Mesendoderm (in vitro differentiated cells): ENCODE data around the gene ATG14.

Source experiments
- DNase-seq: peaks from one replicate; pipeline ENCODE4 v3.0.0; 2013
- H2AK5ac ChIP-seq: 2 replicates; pipeline ENCODE4 v1.6.1; 2013; ENCODE audit warnings: low read length, inconsistent platforms
- H2BK120ac ChIP-seq: 2 replicates; pipeline ENCODE4 v1.6.1; 2013; ENCODE audit warnings: low read depth, mild to moderate bottlenecking, low read length, moderate library complexity, mixed read lengths
- H2BK15ac ChIP-seq: replicated peaks from 2 replicates; pipeline ENCODE4 v1.6.1; 2013; ENCODE audit warnings: low read depth, mild to moderate bottlenecking, moderate library complexity
- H2BK5ac ChIP-seq: 2 replicates; pipeline ENCODE4 v1.6.1; 2013; ENCODE audit warnings: low read length, inconsistent platforms
- H3K18ac ChIP-seq: 2 replicates; pipeline ENCODE4 v1.6.1; 2013; ENCODE audit warnings: mild to moderate bottlenecking, low read length, mixed read lengths
- H3K23ac ChIP-seq: one replicate; pipeline ENCODE4 v1.6.1; 2013; ENCODE audit warnings: low read length
- H3K27ac ChIP-seq: 2 replicates; pipeline ENCODE4 v1.5.1; 2013; ENCODE audit warnings: low read depth, mild to moderate bottlenecking, inconsistent platforms, low read length, moderate library complexity
- H3K27me3 ChIP-seq: 2 replicates; pipeline ENCODE4 v1.6.1; 2013; ENCODE audit warnings: low read length, control low read depth, mild to moderate bottlenecking, inconsistent platforms; ENCODE audit not compliant: insufficient read depth, poor library complexity
- H3K36me3 ChIP-seq: 2 replicates; pipeline ENCODE4 v1.6.1; 2013; ENCODE audit warnings: low read length, inconsistent platforms; ENCODE audit not compliant: control insufficient read depth, insufficient read depth
- H3K4ac ChIP-seq: one replicate; pipeline ENCODE4 v1.6.1; 2013; ENCODE audit warnings: low read depth, mild to moderate bottlenecking, low read length, moderate library complexity
- H3K4me1 ChIP-seq: 2 replicates; pipeline ENCODE4 v1.6.1; 2013; ENCODE audit warnings: low read depth, low read length, inconsistent platforms; ENCODE audit not compliant: control insufficient read depth
- H3K4me2 ChIP-seq: 2 replicates; pipeline ENCODE4 v1.6.1; 2013; ENCODE audit warnings: low read length
- H3K4me3 ChIP-seq: 2 replicates; pipeline ENCODE4 v1.5.1; 2013; ENCODE audit warnings: mild to moderate bottlenecking, low read length
- H3K56ac ChIP-seq: one replicate; pipeline ENCODE4 v1.6.1; 2013; ENCODE audit warnings: low read length
- H3K79me1 ChIP-seq: 2 replicates; pipeline ENCODE4 v1.6.1; 2013; ENCODE audit warnings: low read length, inconsistent platforms
- H3K79me2 ChIP-seq: 2 replicates; pipeline ENCODE4 v1.6.1; 2013; ENCODE audit warnings: mild to moderate bottlenecking, low read length; ENCODE audit not compliant: control insufficient read depth, insufficient read depth
- H3K9ac ChIP-seq: 2 replicates; pipeline ENCODE4 v1.6.1; 2013; ENCODE audit warnings: low read length, inconsistent platforms
- H4K5ac ChIP-seq: one replicate; pipeline ENCODE4 v1.6.1; 2013; ENCODE audit warnings: low read length
- H4K8ac ChIP-seq: one replicate; pipeline ENCODE4 v1.6.1; 2013; ENCODE audit warnings: low read depth, mild to moderate bottlenecking, control low read depth, low read length, moderate library complexity
- WGBS: extraction: QIAGEN DNeasy Blood & Tissue Kit; methylation state at CpG from one replicate; pipeline ENCODE4 v1.1.7; 2013; ENCODE audit warnings: low lambda C conversion rate, missing lambda C conversion rate; ENCODE audit not compliant: insufficient coverage; ENCODE audit errors: extremely low coverage; 5-methylcytosine and 5-hydroxymethylcytosine counted together

ATG14 gene

GRCh38 chr14:55438066-55438683, 26.5 kb upstream of the ATG14 start:
- Histone ChIP-seq H3K4me3 (no peak overlapping the region), H2BK5ac (no peak overlapping the region), H3K4me2 (no peak overlapping the region), H3K79me1 (no peaks in the 10 kb centered on the region), H3K27ac (no peak overlapping the region), H3K36me3 (no peaks in the 10 kb centered on the region), H3K4me1 (peaks cover 1% of the 10 kb centered on the region), H3K56ac (no peak overlapping the region), H4K8ac (no peak overlapping the region), H2BK15ac (no peak overlapping the region), H3K27me3 (no peaks in the 10 kb centered on the region), H3K18ac (no peak overlapping the region), H4K5ac (no peak overlapping the region), H3K4ac (no peak overlapping the region), H2AK5ac (no peak overlapping the region), H3K23ac (no peak overlapping the region), H2BK120ac (no peak overlapping the region), H3K9ac (no peak overlapping the region), H3K79me2 (no peaks in the 10 kb centered on the region)
- peak; percentile 52 for DNase-seq
- no CpG with 5 or more reads among the region's 10 CpGs for WGBS

- Histone ChIP-seq H3K23ac (no peak overlapping the region), H4K5ac (no peak overlapping the region), H3K9ac (no peak overlapping the region), H3K79me1 (no peaks in the 10 kb centered on the region), H3K79me2 (no peaks in the 10 kb centered on the region), H3K4me2 (no peak overlapping the region), H4K8ac (no peak overlapping the region), H2BK5ac (no peak overlapping the region), H3K4me1 (peaks cover 1% of the 10 kb centered on the region), H3K27ac (no peak overlapping the region), H2BK120ac (no peak overlapping the region), H2AK5ac (no peak overlapping the region), H3K18ac (no peak overlapping the region), H3K4ac (no peak overlapping the region), H2BK15ac (no peak overlapping the region), H3K4me3 (no peak overlapping the region), H3K56ac (no peak overlapping the region), H3K27me3 (no peaks in the 10 kb centered on the region), H3K36me3 (no peaks in the 10 kb centered on the region)
- WGBS: no CpG with 5 or more reads among the region's 4 CpGs
- DNase-seq: no peak
Observed at GRCh38 chr14:55436931-55437330, 25.3 kb upstream of the ATG14 start.

GRCh38 chr14:55436519-55436918, 24.9 kb upstream of the ATG14 start:
- Histone ChIP-seq H3K23ac (no peak overlapping the region), H3K4me2 (no peak overlapping the region), H3K27me3 (no peaks in the 10 kb centered on the region), H3K18ac (no peak overlapping the region), H2BK15ac (no peak overlapping the region), H3K9ac (no peak overlapping the region), H4K5ac (no peak overlapping the region), H3K4ac (no peak overlapping the region), H3K36me3 (no peaks in the 10 kb centered on the region), H2BK5ac (no peak overlapping the region), H3K79me2 (no peaks in the 10 kb centered on the region), H4K8ac (no peak overlapping the region), H3K79me1 (no peaks in the 10 kb centered on the region), H2AK5ac (no peak overlapping the region), H3K56ac (no peak overlapping the region), H3K4me3 (no peak overlapping the region), H3K4me1 (peaks cover 1% of the 10 kb centered on the region), H3K27ac (no peak overlapping the region), H2BK120ac (no peak overlapping the region)
- WGBS: no CpG with 5 or more reads among the region's 4 CpGs
- DNase-seq: no peak

GRCh38 chr14:55434805-55435174, 23.2 kb upstream of the ATG14 start:
- no peaks in the 10 kb centered on the region for H3K79me1 ChIP-seq
- no peak for DNase-seq
- no peak overlapping the region for H2AK5ac ChIP-seq
- no peak overlapping the region for H3K4me2 ChIP-seq
- H3K4me1 ChIP-seq: peaks cover 1% of the 10 kb centered on the region
- no peak overlapping the region for H3K23ac ChIP-seq
- H4K5ac ChIP-seq: no peak overlapping the region
- no peak overlapping the region for H2BK120ac ChIP-seq
- H2BK15ac ChIP-seq: no peak overlapping the region
- no peak overlapping the region for H3K4me3 ChIP-seq
- H2BK5ac ChIP-seq: no peak overlapping the region
- H4K8ac ChIP-seq: no peak overlapping the region
- WGBS: no CpG with 5 or more reads among the region's 3 CpGs
- H3K9ac ChIP-seq: no peak overlapping the region
- no peak overlapping the region for H3K18ac ChIP-seq
- H3K79me2 ChIP-seq: no peaks in the 10 kb centered on the region
- no peak overlapping the region for H3K56ac ChIP-seq
- no peak overlapping the region for H3K4ac ChIP-seq
- H3K27ac ChIP-seq: no peak overlapping the region
- H3K36me3 ChIP-seq: no peaks in the 10 kb centered on the region
- no peaks in the 10 kb centered on the region for H3K27me3 ChIP-seq

GRCh38 chr14:55433880-55434804, 22.5 kb upstream of the ATG14 start:
- Histone ChIP-seq H3K27me3 (no peaks in the 10 kb centered on the region), H3K4me1 (peaks cover 1% of the 10 kb centered on the region), H3K18ac (no peak overlapping the region), H2BK15ac (no peak overlapping the region), H4K5ac (no peak overlapping the region), H3K79me1 (no peaks in the 10 kb centered on the region), H3K4me3 (no peak overlapping the region), H2AK5ac (no peak overlapping the region), H3K36me3 (no peaks in the 10 kb centered on the region), H3K23ac (no peak overlapping the region), H3K56ac (no peak overlapping the region), H2BK5ac (no peak overlapping the region), H3K9ac (no peak overlapping the region), H3K4me2 (no peak overlapping the region), H4K8ac (no peak overlapping the region), H3K4ac (no peak overlapping the region), H3K79me2 (no peaks in the 10 kb centered on the region), H3K27ac (no peak overlapping the region), H2BK120ac (no peak overlapping the region)
- DNase-seq: no peak
- no CpG with 5 or more reads among the region's 6 CpGs for WGBS
